Gastrocnemius medialis (tissue), 4 donors: ENCODE data around the gene LARP4B. TPM values are rescaled to one million over a fixed set of nuclear protein-coding genes. Genes with fewer than 3 reads are reported as not detected.

Experiments used
- ATAC-seq, 2 donors: fragments of 150-250 bp; one replicate each; pipeline ENCODE4 v1.9.1; 2016
- DNase-seq, 2 donors: peaks; one replicate each; pipeline ENCODE4 v3.0.0-alpha.2; 2019
- H3K27ac ChIP-seq, 4 donors: fragments of 200-600 bp; sonication (generic); 1 replicate in 1 of 4; 2 replicates in 3 of 4; pipeline ENCODE4 v1.5.1; 2016 to 2018; ENCODE audit warnings: mild to moderate bottlenecking in 2 of 4, moderate library complexity in 1 of 4
- H3K27me3 ChIP-seq, 3 donors: fragments of 200-600 bp; sonication (generic) in 2 of 3; 1 replicate in 1 of 3; 2 replicates in 2 of 3; pipeline versions ENCODE4 v1.5.1 to v1.6.0; 2016 to 2019; ENCODE audit warnings: mild to moderate bottlenecking in 1 of 3, moderate library complexity in 1 of 3
- H3K36me3 ChIP-seq, 2 donors: fragments of 200-600 bp; sonication (generic) in 1 of 2; one replicate each; pipeline ENCODE4 v1.5.1; 2017 to 2018
- H3K4me1 ChIP-seq, 2 donors: fragments of 200-600 bp; sonication (generic) in 1 of 2; one replicate each; pipeline ENCODE4 v1.5.1; 2016 to 2017; ENCODE audit warnings: mild to moderate bottlenecking in 2 of 2
- H3K4me3 ChIP-seq, 4 donors: fragments of 200-600 bp; sonication (generic) in 3 of 4; 1 replicate in 1 of 4; 2 replicates in 3 of 4; pipeline ENCODE4 v1.5.1; 2016 to 2019; ENCODE audit warnings: mild to moderate bottlenecking in 2 of 4
- H3K9me3 ChIP-seq, 3 donors: fragments of 200-600 bp; sonication (generic) in 2 of 3; 1 replicate in 1 of 3; 2 replicates in 2 of 3; pipeline ENCODE4 v1.5.1; 2016 to 2019
- POLR2A ChIP-seq, 2 donors: fragments of 450-650 bp; IDR thresholded peaks; one replicate each; pipeline ENCODE4 v1.6.1; 2017; ENCODE audit warnings: antibody characterized with exemption in 2 of 2, mild to moderate bottlenecking in 2 of 2, moderate library complexity in 2 of 2
- in situ Hi-C, 4 donors: fragments of 200-750 bp; cut with MboI; loops; one replicate each; pipeline versions ENCODE4 v1.15.0 to v1.8.0; 2017; ENCODE audit warnings: low sequenced_read_pairs in 4 of 4
- intact Hi-C: fragments of 100-400 bp; cut with DNase I; formaldehyde crosslinking; loops from one replicate; pipeline ENCODE4 v1.15.1; 2023; ENCODE audit warnings: low total_unique reads
- total RNA-seq, 4 donors: library from RNA; depleted of rRNA; stranded (reverse); fragments of >200 nt; gene quantifications; one replicate each; pipeline versions ENCODE4 v1.1.0 to v1.2.3, GENCODE V29; 2016
- TF ChIP-seq, protein P1 (sequence below), 5 experiments: fragments of 450-650 bp in 3 of 5; fragments of 200-600 bp in 2 of 5; sonication (generic) in 2 of 5; IDR thresholded peaks in 4 of 5; conservative IDR thresholded peaks in 1 of 5; 1 replicate in 4 of 5; 2 replicates in 1 of 5; pipeline ENCODE4 v1.5.1; 2016 to 2019; ENCODE audit warnings: antibody characterized with exemption in 5 of 5, mild to moderate bottlenecking in 3 of 5, moderate library complexity in 3 of 5

Gene LARP4B
- total RNA-seq, 4 donors from 2014 or later = 29.7 to 45.6 (median 40.0) TPM

DNA sequence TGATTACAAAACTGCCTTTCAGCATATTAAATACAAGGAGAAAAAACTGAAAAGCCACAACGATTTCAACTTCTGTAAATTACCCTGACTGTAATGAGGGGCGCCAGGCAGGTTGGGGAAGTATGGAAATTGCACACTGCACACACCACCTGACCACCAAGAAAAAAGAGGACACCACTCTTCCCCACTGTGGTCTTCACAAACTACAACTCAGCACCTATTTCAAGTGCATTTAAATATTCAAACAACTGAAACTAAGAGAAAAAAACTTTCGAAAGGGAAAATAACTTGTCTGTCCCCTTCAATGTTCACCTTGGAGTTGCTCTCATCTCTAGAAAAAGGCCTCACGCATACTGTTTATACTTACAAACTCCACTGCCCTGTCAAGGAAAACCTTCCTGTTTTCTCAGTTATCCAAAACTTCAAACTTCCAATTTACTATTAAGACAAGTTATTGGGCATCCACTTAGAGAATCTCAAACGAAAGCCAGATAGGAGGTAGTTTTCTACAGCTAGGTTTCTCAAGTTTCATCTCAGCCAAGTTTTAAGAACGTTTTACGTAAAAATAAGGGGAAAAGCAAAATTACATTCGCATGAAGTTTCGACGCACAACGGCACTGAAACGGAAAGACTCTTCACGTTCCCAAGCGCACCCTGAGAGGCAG is 1.4 kb downstream of the LARP4B start:
- intact Hi-C loops = loop anchor here (2.0 to 5.0 kb wide), 3 partner anchors 57 to 243 kb away; partner anchors contain the start of genes DIP2C and IDI1

DNA sequence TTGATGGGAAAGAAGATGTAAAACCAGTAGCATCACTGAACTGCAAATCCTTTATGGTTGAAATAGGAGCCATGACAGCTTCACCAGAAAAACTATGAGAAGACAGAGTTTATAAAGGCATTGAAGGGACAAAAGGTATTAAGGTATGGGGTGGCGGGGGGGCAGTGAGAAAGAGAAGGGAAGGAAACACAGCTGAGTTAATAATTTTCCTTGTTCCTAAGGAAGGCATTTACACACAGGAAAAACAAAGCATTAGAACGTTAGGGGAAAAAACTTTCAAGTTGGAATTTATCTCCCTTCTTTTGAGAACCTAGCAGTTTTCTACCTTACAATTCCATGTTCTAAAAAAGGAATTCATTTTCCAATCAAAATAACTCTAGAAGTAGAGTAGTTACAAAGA is 4.4 kb downstream of the LARP4B start:
- Histone ChIP-seq H3K9me3 (no peaks in the 10 kb centered on the region), H3K4me3 (no peak overlapping the region), H3K27me3 (no peaks in the 10 kb centered on the region), H3K4me1 (peaks cover 37 to 50% of the 10 kb centered on the region in 2 donors), H3K27ac (no peak overlapping the region), H3K36me3 (no peaks in the 10 kb centered on the region)
- intact Hi-C loops = no loop called here
- TF ChIP-seq, protein P1, sequence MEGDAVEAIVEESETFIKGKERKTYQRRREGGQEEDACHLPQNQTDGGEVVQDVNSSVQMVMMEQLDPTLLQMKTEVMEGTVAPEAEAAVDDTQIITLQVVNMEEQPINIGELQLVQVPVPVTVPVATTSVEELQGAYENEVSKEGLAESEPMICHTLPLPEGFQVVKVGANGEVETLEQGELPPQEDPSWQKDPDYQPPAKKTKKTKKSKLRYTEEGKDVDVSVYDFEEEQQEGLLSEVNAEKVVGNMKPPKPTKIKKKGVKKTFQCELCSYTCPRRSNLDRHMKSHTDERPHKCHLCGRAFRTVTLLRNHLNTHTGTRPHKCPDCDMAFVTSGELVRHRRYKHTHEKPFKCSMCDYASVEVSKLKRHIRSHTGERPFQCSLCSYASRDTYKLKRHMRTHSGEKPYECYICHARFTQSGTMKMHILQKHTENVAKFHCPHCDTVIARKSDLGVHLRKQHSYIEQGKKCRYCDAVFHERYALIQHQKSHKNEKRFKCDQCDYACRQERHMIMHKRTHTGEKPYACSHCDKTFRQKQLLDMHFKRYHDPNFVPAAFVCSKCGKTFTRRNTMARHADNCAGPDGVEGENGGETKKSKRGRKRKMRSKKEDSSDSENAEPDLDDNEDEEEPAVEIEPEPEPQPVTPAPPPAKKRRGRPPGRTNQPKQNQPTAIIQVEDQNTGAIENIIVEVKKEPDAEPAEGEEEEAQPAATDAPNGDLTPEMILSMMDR (IDR thresholded peaks at IDR 0.05 in 4 of 5, conservative IDR thresholded peaks at IDR 0.05 in 1 of 5) = no peak
- no peak for TF ChIP-seq POLR2A (IDR thresholded peaks at IDR 0.05)
- DNase-seq = no peak
- ATAC-seq = no peak
- in situ Hi-C loops = no loop called here

More for the DNA sequence above, 1.4 kb downstream of the LARP4B start:
- DNase-seq (no peak), ATAC-seq (no peak)
- in situ Hi-C loops = loop anchor here in 1 of 4 donors (10.0 kb wide), 2 partner anchors 55 to 125 kb away; partner anchors contain the start of genes GTPBP4 and WDR37
- peaks cover 41 to 53% of the 10 kb centered on the region in 2 donors for H3K4me1 ChIP-seq
- no peaks in the 10 kb centered on the region for H3K9me3 ChIP-seq
- TF ChIP-seq, protein P1 (IDR thresholded peaks at IDR 0.05 in 4 of 5, conservative IDR thresholded peaks at IDR 0.05 in 1 of 5) = no peak
- TF ChIP-seq POLR2A (IDR thresholded peaks at IDR 0.05) = no peak
- H3K27ac ChIP-seq = peak overlapping the region; percentile 87 to 100 (median 92)
- H3K27me3 ChIP-seq = no peaks in the 10 kb centered on the region
- no peaks in the 10 kb centered on the region for H3K36me3 ChIP-seq
- peak overlapping the region; percentile 64 to 95 (median 75) for H3K4me3 ChIP-seq

DNA sequence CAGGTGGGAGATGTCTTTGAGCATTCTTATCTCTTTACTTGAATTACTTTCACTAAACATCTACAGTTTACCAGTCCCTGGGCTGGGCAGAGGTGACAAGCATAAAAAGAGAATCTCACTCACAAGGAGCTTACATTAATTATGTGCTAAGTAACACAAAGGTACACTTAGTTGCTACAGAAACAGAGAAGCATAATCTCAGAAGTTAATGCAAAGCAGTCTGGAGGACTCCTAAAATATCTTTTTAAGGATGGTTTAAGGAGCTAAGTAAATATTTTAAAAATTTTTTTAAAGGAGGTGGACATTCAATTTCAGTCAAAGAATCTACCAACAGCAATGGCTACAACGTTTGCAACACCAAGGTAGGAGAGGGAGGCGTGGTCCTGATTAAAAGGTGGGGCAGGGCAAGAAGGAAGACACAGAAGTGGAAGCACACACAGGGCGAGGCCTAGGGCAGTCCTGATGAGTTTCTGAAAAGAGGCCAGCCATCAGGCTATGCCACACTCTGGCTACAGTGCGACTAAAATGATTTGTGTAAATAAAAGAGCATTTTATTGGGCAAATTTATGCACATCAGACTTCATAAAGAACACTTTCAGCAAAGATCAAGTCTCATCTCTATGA is 5.3 kb downstream of the LARP4B start:
- Histone ChIP-seq H3K4me3 (no peak overlapping the region), H3K9me3 (no peaks in the 10 kb centered on the region), H3K27ac (no peak overlapping the region), H3K27me3 (no peaks in the 10 kb centered on the region), H3K4me1 (peaks cover 45 to 55% of the 10 kb centered on the region in 2 donors), H3K36me3 (no peaks in the 10 kb centered on the region)
- ATAC-seq (no peak), DNase-seq (no peak)
- TF ChIP-seq, protein P1 (IDR thresholded peaks at IDR 0.05 in 4 of 5, conservative IDR thresholded peaks at IDR 0.05 in 1 of 5) = no peak
- TF ChIP-seq POLR2A (IDR thresholded peaks at IDR 0.05) = no peak
- intact Hi-C loops (no loop called here), in situ Hi-C loops (no loop called here)

DNA sequence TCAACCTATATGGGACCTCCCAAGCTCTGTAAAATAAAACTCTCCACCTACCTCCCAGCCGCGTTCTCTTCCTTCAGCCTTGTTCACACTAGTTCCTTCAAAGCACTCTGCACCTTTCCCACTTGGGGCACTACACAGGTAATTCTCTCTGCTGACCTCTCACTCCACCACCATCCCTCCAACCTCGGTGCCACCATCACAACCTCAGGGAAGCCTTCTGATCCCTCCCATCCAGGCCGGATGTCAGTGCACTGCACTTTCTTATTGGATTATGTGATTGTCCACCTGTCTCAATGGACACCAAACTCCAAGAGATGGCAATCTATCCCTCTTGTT is 7.0 kb downstream of the LARP4B start:
- H3K27me3 ChIP-seq = no peaks in the 10 kb centered on the region
- intact Hi-C loops = loop anchor here (5.0 kb wide), 1 partner anchor 412 kb away; no protein-coding TSS in a partner anchor
- H3K4me3 ChIP-seq = no peak overlapping the region
- in situ Hi-C loops = no loop called here
- H3K4me1 ChIP-seq = peaks cover 39 to 48% of the 10 kb centered on the region in 2 donors
- no peak for ATAC-seq
- TF ChIP-seq, protein P1 (IDR thresholded peaks at IDR 0.05 in 4 of 5, conservative IDR thresholded peaks at IDR 0.05 in 1 of 5) = no peak
- TF ChIP-seq POLR2A (IDR thresholded peaks at IDR 0.05) = no peak
- no peaks in the 10 kb centered on the region for H3K9me3 ChIP-seq
- no peaks in the 10 kb centered on the region for H3K36me3 ChIP-seq
- no peak overlapping the region for H3K27ac ChIP-seq
- DNase-seq = no peak
